GM18517 (cell line): Measurements from ENCODE around the gene ZNF737.
"Not testable (repeated sequence)": the region's sequence is repeated elsewhere in the genome, so short reads cannot be mapped to it uniquely, and the experiment has no call there.

ENCODE experiments used
- ATAC-seq: cut with Tn5 transposase; IDR thresholded peaks from one replicate; pipeline ENCODE4 v1.9.1; 2021; ENCODE audit warnings: mild to moderate bottlenecking, moderate library complexity; ENCODE audit not compliant: unreplicated experiment

Gene ZNF737

GRCh38 chr19:20565321-20566018 lies at the start of gene ZNF737:
Gene ZNF737, minus strand, starts transcription at chr19:20565781. Its CDS starts 141 bp downstream, at chr19:20565640.
- ATAC-seq, result peak; percentile 90

- not testable (repeated sequence) for ATAC-seq
These were observed 49.4 kb upstream of the ZNF737 start for GRCh38 chr19:20614971-20615370.

GRCh38 chr19:20612711-20613316 lies 47.2 kb upstream of the ZNF737 start:
- ATAC-seq, result no peak

- ATAC-seq, result no peak
These were observed 46.3 kb upstream of the ZNF737 start for GRCh38 chr19:20611866-20612265.

GRCh38 chr19:20607943-20608342 lies 42.4 kb upstream of the ZNF737 start:
- ATAC-seq, result no peak

GRCh38 chr19:20558571-20558970 lies 7.0 kb downstream of the ZNF737 start:
- no peak for ATAC-seq

GRCh38 chr19:20558011-20558410 lies 7.6 kb downstream of the ZNF737 start:
- ATAC-seq, result no peak

GRCh38 chr19:20544667-20545333 lies 20.8 kb downstream of the ZNF737 start:
- ATAC-seq, result not testable (repeated sequence)

- ATAC-seq, result not testable (repeated sequence)
These were observed 35.3 kb downstream of the ZNF737 start for GRCh38 chr19:20530303-20530702.

GRCh38 chr19:20513189-20513904 lies 52.2 kb downstream of the ZNF737 start:
- no peak for ATAC-seq

- ATAC-seq, result no peak
These were observed 62.1 kb downstream of the ZNF737 start for GRCh38 chr19:20503476-20503875.
